Measurements from ENCODE around the gene CFAP53.

Gene CFAP53

GRCh38 chr18:50281972-50282520 lies 15.8 kb upstream of the CFAP53 start:
- ATAC-seq, result no peak
- TF ChIP-seq ISL1 (CRISPR knock-in tag; IDR thresholded peaks at IDR 0.05) (no peak), ZC3H10 (CRISPR knock-in tag; IDR thresholded peaks at IDR 0.05) (no peak), SNAI2 (CRISPR knock-in tag; IDR thresholded peaks at IDR 0.05) (no peak), CREB5 (CRISPR knock-in tag; IDR thresholded peaks at IDR 0.05; ENCODE audit: low read depth) (no peak)

- ATAC-seq, result peak; percentile 96
- TF ChIP-seq SNAI2 (CRISPR knock-in tag; IDR thresholded peaks at IDR 0.05), result peak; percentile 27; the same call in 1 of the 2 replicates
- TF ChIP-seq CREB5 (CRISPR knock-in tag; IDR thresholded peaks at IDR 0.05; ENCODE audit: low read depth), result no peak
These were observed 15.1 kb upstream of the CFAP53 start, which contains the start of gene MBD1 for GRCh38 chr18:50281295-50281971. MBD1 (minus strand) TSS chr18:50281523; CDS start chr18:50279992, 1,531 bp downstream.

GRCh38 chr18:50280707-50281294 lies 14.5 kb upstream of the CFAP53 start:
- TF ChIP-seq GLIS3 (CRISPR knock-in tag; IDR thresholded peaks at IDR 0.05) (no peak), PATZ1 (CRISPR knock-in tag; IDR thresholded peaks at IDR 0.05; ENCODE audit: borderline replicate concordance) (no peak), TOX (CRISPR knock-in tag; IDR thresholded peaks at IDR 0.05; ENCODE audit: borderline replicate concordance) (no peak), CREB5 (CRISPR knock-in tag; IDR thresholded peaks at IDR 0.05; ENCODE audit: low read depth) (no peak), ZC3H10 (CRISPR knock-in tag; IDR thresholded peaks at IDR 0.05) (no peak), ZNF565 (CRISPR knock-in tag; conservative IDR thresholded peaks at IDR 0.05; ENCODE audit: low read depth) (no peak), BACH2 (CRISPR knock-in tag; IDR thresholded peaks at IDR 0.05; ENCODE audit: borderline replicate concordance) (no peak), ISL1 (CRISPR knock-in tag; IDR thresholded peaks at IDR 0.05) (no peak), TCF4 (CRISPR knock-in tag; IDR thresholded peaks at IDR 0.05; ENCODE audit: borderline replicate concordance) (no peak), CSDC2 (CRISPR knock-in tag; IDR thresholded peaks at IDR 0.05) (no peak), ZNF70 (CRISPR knock-in tag; IDR thresholded peaks at IDR 0.05) (no peak), ZFP30 (CRISPR knock-in tag; IDR thresholded peaks at IDR 0.05) (no peak), ARNTL (CRISPR knock-in tag; IDR thresholded peaks at IDR 0.05; ENCODE audit: borderline replicate concordance, low read depth) (no peak)
- no peak for ATAC-seq

- ATAC-seq, result no peak
- no peak for TF ChIP-seq RARB (CRISPR knock-in tag; IDR thresholded peaks at IDR 0.05)
- no peak for TF ChIP-seq OSR1 (CRISPR knock-in tag; IDR thresholded peaks at IDR 0.05)
- no peak for TF ChIP-seq ZC3H10 (CRISPR knock-in tag; IDR thresholded peaks at IDR 0.05)
- no peak for TF ChIP-seq PATZ1 (CRISPR knock-in tag; IDR thresholded peaks at IDR 0.05; ENCODE audit: borderline replicate concordance)
- no peak for TF ChIP-seq CSRNP3 (CRISPR knock-in tag; IDR thresholded peaks at IDR 0.05)
- no peak for TF ChIP-seq BACH2 (CRISPR knock-in tag; IDR thresholded peaks at IDR 0.05; ENCODE audit: borderline replicate concordance)
- no peak for TF ChIP-seq CREB5 (CRISPR knock-in tag; IDR thresholded peaks at IDR 0.05; ENCODE audit: low read depth)
- no peak for TF ChIP-seq SNAI2 (CRISPR knock-in tag; IDR thresholded peaks at IDR 0.05)
- no peak for TF ChIP-seq ZNF70 (CRISPR knock-in tag; IDR thresholded peaks at IDR 0.05)
- TF ChIP-seq GLIS3 (CRISPR knock-in tag; IDR thresholded peaks at IDR 0.05), result no peak
- no peak for TF ChIP-seq ISL1 (CRISPR knock-in tag; IDR thresholded peaks at IDR 0.05)
- TF ChIP-seq POU6F1 (CRISPR knock-in tag; IDR thresholded peaks at IDR 0.05; ENCODE audit: borderline replicate concordance, low read depth), result no peak
- no peak for TF ChIP-seq ZFP30 (CRISPR knock-in tag; IDR thresholded peaks at IDR 0.05)
- TF ChIP-seq PPARA (CRISPR knock-in tag; IDR thresholded peaks at IDR 0.05; ENCODE audit: borderline replicate concordance), result no peak
- TF ChIP-seq ZFP3 (CRISPR knock-in tag; IDR thresholded peaks at IDR 0.05), result no peak
- no peak for TF ChIP-seq ESRRG (CRISPR knock-in tag; IDR thresholded peaks at IDR 0.05)
- no peak for TF ChIP-seq CSDC2 (CRISPR knock-in tag; IDR thresholded peaks at IDR 0.05)
These were observed 13.5 kb upstream of the CFAP53 start for GRCh38 chr18:50279752-50280151.

Data from SK-N-SH treated with all-trans-retinoic acid at 6 μM for 48 hours (cell line).